ENCODE measurements around the gene ONECUT3.
"Not testable (repeated sequence)": the region's sequence is repeated elsewhere in the genome, so short reads cannot be mapped to it uniquely, and the experiment has no call there.

The ONECUT3 gene

DNA sequence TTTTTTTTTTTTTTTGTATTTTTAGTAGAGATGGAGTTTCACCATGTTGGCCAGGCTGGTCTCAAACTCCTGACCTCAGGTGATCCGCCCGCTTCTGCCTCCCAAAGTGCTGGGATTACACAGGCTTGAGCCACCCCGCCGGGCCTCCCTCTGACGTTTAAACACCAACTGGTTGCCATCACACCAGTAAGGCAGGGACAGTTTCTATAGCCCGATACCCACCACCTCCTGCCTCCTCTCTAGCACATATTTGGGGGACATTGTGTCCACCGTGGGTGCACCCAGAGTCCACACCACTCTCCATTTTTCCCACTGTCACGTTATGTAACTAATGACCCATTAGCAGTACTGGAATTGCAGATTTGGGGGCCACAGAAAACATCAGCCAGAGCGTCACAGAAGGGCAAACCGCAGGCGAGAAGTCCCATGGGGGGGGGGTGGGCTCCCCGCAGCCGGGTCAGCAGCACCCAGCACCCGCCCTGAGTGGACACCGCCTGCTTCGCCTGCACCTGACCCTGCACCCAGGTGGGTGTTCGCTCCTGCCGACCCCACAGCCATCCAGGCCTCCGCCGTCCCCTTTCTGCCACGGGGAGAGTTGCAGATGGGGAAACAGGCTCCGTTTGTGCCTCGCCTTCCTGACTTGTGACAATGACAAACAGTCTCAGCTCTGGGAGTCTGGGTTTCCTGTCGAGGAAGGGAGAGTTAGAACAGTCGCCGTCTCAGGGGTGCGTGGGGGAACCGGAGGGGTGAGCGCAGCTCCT, 3.6 kb downstream of the ONECUT3 start:
- no peak for DNase-seq

DNA sequence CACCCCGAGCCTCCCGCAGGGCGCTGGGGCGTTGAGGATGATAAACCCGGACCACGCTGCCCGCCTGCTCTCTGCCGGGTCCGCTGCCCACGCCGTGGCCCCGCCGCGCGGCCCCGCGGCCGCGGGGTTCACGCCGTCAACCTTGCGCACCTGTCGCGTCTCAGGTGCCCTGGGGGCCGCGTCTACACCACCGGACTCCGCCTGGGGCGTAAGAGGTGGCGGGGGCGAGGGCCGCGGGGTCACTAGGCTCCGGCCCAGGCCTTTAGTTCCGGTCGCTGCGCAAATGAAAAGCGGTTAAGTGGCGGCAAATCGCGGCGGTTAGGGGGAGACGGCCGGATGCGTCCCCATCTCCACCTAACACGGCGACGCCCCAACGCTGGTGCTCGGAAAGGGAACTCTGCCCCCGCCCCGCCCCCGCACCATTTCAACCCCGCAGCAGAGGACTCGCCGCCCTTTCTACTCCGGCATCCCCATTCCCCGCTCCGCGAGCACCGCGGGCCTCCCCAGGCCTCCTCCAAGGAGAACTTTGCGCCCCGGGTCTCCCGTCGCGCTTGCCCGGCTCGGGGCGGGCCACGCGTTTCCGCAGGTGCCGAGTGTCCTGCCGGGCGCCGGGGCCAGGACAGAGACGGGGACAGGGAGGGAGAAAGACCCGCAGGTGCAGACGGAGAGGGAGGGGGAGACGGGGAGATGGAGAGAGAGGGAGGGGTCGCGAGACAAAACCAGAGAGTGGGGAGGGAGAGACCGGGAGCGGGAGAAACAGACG, 4.3 kb downstream of the ONECUT3 start:
- no peak for DNase-seq

DNA sequence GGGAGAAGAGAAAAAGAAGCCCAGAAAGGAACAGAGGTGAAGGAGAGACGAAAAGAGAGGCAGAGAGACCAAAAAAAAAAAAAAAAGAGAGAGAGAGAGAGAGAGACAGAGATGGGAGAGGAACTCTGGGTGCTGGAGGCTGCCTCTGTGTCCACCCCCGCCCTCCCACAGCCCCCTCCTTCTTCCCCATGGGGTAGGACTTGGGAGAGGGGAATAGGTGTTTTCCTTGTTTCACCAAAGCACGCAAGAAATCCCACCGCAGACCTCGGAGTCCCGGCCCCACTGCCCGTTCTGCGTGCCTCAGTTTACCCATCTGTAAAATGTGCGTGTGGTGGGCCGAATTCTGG, 4.9 kb downstream of the ONECUT3 start:
- no peak for DNase-seq

GRCh38 chr19:1758959-1759903, 5.9 kb downstream of the ONECUT3 start:
- no peak for DNase-seq

- DNase-seq, result no peak
Observed at GRCh38 chr19:1760020-1760419, 6.7 kb downstream of the ONECUT3 start.

- DNase-seq, result not testable (repeated sequence)
Observed at GRCh38 chr19:1760786-1761527, 7.7 kb downstream of the ONECUT3 start.

- DNase-seq, result no peak
Observed at GRCh38 chr19:1761528-1762242, 8.4 kb downstream of the ONECUT3 start.

- no peak for DNase-seq
Observed at GRCh38 chr19:1762243-1763117, 9.2 kb downstream of the ONECUT3 start.

DNA sequence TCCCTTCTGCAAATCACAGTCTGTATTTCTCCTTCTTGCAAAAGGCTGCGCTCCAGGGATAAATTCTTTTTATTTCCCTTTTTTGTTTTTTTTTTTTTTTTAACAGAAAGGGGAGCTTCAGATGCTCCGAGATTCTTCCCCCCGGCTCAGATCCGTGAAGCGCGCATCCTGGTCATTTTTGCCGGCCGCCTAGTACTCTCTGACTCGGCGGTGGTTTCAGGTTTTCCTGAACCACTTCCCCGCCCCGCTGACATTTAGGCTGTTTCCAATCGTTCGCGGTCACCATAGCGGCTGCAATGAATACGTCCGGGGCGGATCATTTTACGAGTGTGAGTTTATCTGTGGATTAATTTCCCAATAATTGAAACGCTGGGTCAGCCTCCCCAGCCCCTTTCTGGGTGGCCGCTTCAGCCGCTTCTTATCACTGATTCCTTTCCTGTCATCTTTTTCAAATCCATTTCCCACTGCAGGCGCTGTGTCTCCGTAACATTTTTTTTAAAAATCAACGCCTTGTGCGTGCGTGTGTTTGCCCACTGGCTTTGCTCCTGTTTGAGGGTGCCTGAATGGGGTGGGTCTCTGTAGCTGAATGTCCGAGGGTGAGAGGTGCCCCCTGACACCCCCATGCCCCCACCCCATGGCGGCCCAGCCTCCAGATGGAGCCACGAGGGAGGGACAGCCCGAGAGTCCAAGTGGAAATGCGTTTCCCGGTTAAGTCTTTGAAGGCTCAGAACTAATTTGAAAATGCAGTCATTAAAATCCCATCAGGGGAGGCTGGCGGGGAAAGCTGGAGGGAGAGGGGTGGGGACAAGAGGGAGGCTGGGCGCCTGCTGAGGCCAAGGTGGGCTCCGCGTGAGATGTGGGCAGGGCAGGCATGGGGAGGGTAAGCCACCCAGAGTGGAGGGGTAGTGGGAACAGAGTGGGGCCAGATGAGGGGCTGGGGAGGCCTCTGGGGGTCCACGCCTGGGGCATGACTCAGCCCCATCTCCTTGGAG, 10.6 kb downstream of the ONECUT3 start:
- DNase-seq, result no peak

- no peak for DNase-seq
Observed at GRCh38 chr19:1764729-1765128, 11.4 kb downstream of the ONECUT3 start.

- DNase-seq, result no peak
Observed at GRCh38 chr19:1765232-1765903, 12.1 kb downstream of the ONECUT3 start.

DNA sequence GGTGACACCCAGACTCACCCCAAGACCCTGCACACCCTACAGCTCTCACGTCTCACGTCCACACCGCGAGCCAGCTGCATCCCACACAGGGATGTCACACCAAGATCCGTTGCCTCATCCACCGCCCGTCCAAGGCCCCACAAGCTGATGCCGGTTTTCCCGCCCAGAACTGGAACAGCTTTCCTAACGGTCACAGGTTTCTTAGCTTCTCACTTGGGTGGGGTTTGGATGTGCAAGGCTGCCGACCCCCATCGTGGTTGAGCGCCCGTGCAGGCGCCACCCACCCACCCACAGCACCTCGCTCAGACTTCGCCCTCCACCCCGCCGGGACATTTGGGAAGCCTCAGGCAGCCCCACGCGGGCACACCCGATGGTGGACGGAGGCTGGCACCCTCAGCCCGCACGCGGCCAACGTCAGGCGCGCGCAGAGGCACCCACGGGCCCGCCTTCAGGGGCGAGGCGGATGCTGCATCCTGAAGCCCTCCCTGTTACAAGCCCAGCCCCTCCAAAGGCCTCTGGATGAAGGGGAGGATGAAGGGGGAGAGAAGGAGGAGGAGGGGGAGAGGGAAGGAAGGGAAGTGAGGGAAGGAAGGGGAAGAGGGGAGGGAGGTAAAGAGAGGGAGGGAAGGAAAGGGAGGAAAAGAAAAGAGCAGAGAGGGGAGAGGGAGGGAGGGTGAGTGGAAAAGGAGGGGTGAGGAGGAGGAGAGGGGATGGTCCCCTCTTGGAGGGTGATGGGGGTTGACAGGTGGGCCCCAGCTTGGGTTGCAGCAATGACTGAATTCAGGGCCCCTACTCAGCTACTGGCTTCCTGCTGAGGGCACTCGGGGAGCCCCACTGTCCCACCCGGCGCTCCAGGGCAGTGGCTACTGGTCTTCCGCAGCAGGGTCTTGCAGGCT, 12.8 kb downstream of the ONECUT3 start:
- DNase-seq, result no peak

DNA sequence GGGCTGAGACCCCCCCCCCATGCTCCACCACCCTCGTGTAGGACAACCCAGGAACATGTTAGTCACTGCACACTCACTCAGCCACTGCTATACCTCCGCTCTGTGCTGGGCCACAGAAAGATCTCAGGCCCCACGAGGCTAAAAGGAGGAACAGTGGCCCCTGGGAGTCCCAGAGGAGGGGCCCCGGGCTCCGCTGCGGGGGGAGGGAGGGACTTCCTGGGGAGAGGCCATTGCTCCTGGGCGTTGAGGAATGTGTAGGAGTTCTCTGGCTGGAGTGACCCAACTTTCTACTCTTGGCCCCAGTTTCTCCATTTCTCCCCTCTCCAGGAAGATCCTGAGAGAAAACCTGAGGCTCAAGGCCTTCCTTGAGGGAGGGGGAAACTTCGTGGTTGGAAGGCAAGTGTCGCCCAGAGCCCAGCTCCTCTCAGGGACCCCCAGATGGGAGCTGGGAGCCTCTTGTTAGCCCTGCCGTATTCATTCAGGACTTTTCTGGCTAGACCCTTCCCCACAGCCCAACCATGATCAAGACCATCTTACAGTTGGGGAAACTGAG, 13.6 kb downstream of the ONECUT3 start:
- no peak for DNase-seq

- no peak for DNase-seq
Observed at GRCh38 chr19:1767464-1767933, 14.2 kb downstream of the ONECUT3 start.

DNA sequence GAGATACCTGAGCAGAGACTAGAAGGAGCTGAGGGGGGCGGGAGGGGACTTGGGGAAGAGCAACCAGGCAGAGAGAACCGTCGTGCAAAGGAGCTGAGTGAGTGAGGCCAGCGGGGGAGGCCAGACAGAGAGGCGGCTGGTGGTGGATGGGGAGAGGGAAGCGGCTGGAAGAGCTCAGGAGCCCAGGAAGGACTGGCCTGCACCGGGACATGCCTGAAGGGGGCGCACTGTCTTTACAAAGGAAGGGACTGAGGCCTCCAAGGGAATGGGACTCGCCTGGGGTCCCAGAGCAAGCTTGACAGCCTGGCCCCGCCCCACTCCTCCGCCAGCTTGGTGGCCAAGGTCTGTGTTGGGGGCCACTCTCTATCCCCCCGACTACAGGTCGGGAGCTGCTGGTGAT, 14.9 kb downstream of the ONECUT3 start:
- no peak for DNase-seq

DNA sequence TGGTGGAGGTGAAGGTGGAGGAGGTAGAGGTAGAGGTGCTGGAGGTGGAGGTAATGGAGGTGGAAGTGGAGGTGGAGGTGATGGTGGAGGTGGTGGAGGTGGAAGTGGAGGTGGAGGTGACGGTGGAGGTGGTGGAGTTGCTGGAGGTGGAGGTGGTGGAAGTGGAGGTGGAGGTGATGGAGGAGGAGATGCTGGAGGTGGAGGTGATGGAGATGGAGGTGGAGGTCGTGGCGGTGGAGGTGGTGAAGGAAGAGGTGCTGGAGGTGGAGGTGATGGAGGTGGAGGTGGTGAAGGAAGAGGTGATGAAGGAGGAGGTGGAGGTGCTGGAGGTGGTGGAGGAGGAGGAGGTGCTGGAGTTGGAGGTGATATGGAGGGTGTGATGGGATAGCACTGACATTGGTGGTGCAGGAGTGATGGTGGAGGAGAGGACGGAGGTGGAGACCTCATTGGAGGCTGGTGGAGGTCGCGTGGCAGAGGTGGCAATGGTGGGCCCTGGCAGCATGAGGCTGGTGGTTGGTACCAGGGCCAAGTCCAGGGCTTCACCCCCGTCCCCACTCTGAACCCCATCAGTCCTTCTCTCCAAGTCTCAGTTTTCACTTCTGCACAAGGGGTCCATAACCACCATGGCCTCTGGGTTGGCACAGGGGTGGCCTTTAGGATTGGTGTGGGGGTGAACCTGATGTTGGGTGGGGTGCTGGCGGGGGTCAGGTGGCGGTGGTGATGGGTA, 15.8 kb downstream of the ONECUT3 start:
- DNase-seq, result no peak

DNA sequence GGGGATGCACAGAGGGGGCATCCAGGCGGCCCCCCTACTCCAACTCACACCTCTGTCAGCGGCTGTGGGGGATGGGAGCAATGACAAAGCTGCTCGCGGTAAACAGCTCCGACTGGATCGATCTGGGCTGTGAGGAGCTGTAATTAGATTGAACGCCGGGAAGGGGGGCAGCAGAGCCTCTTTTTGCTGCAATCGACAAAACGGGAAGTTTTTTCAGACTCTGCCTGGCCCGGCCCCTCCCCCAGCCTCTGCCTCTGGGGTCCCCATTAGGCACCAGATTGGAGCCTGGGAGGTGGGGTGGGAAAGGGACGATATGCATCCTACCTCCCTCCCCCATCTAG, 16.3 kb downstream of the ONECUT3 start:
- no peak for DNase-seq

All from SHP77 treated with DMSO at 0.1 percent for 48 hours (cell line).